B cell (primary cell): ENCODE data around the gene CDKN3. TPM values are rescaled to one million over a fixed set of nuclear protein-coding genes. Genes with fewer than 3 reads are reported as not detected.

Source experiments
- ATAC-seq: fragments of 200-7000 bp; cut with Tn5 transposase; one replicate; pipeline ENCODE4 v1.10.0; 2021; ENCODE audit warnings: low read depth, mild to moderate bottlenecking, moderate number of reproducible peaks, moderate library complexity
- CTCF ChIA-PET: fragments of 350-600 bp; sonication (Branson Sonifier 250); formaldehyde crosslinking; loops from one replicate; lab custom pipeline; 2021; ENCODE audit warnings: antibody characterized with exemption, inconsistent platforms; lab: Charles Lee
- POLR2A ChIA-PET: fragments of 350-600 bp; sonication (Branson Sonifier 250); formaldehyde crosslinking; loops from one replicate; lab custom pipeline; 2021; ENCODE audit warnings: antibody characterized with exemption; lab: Charles Lee
- DNase-seq: peaks from one replicate; pipeline ENCODE4 v3.0.0; 2013
- H2AFZ ChIP-seq: 2 replicates; pipeline ENCODE4 v1.6.1; 2012; ENCODE audit warnings: mild to moderate bottlenecking, low read depth, low read length; ENCODE audit not compliant: insufficient read depth, poor library complexity, severe bottlenecking
- H3K27ac ChIP-seq, 2 donors: 1 replicate in 1 of 2; 2 replicates in 1 of 2; pipeline ENCODE4 v1.5.1; 2012 to 2013; ENCODE audit warnings: low read length in 2 of 2, mild to moderate bottlenecking in 2 of 2, moderate library complexity in 1 of 2
- H3K27me3 ChIP-seq, 4 experiments: fragments of 200-600 bp in 1 of 4; sonication (generic) in 1 of 4; replicated peaks in 1 of 4; 1 replicate in 2 of 4; 2 replicates in 2 of 4; pipeline versions ENCODE4 v1.6.1 to v1.7.0; 2013 to 2016; ENCODE audit warnings: low read length in 3 of 4, mild to moderate bottlenecking in 2 of 4, mixed read lengths in 1 of 4, moderate library complexity in 1 of 4; ENCODE audit not compliant: insufficient read depth in 4 of 4, control insufficient read depth in 3 of 4; ENCODE audit errors: control extremely low read depth in 1 of 4
- H3K36me3 ChIP-seq, 2 experiments: replicated peaks in 1 of 2; 1 replicate in 1 of 2; 2 replicates in 1 of 2; pipeline versions ENCODE4 v1.6.1 to v1.7.1; 2013; ENCODE audit warnings: low read length in 1 of 2; ENCODE audit not compliant: insufficient read depth in 2 of 2, control insufficient read depth in 1 of 2; ENCODE audit errors: control extremely low read depth in 1 of 2, extremely low read depth in 1 of 2
- H3K4me1 ChIP-seq, 2 donors: fragments of 200-600 bp in 1 of 2; sonication (generic) in 1 of 2; 1 replicate in 1 of 2; 2 replicates in 1 of 2; pipeline versions ENCODE4 v1.5.1 to v1.6.1; 2013 to 2017; ENCODE audit warnings: low read length in 2 of 2; ENCODE audit not compliant: control insufficient read depth in 2 of 2, insufficient read depth in 2 of 2
- H3K4me2 ChIP-seq: replicated peaks from 2 replicates; pipeline ENCODE3; 2012; ENCODE audit warnings: mild to moderate bottlenecking, low read depth, low read length; ENCODE audit not compliant: poor library complexity, severe bottlenecking
- H3K4me3 ChIP-seq, 5 experiments: fragments of 200-600 bp in 1 of 5; sonication (generic) in 1 of 5; 1 replicate in 3 of 5; 2 replicates in 2 of 5; pipeline versions ENCODE4 v1.5.1 to v1.7.0; 2011 to 2016; ENCODE audit warnings: low read length in 4 of 5, mild to moderate bottlenecking in 4 of 5, low read depth in 2 of 5, control low read depth in 1 of 5, moderate library complexity in 1 of 5; ENCODE audit not compliant: insufficient read depth in 1 of 5; ENCODE audit errors: control extremely low read depth in 1 of 5, extremely low read depth in 1 of 5
- H3K79me2 ChIP-seq: fragments of 200-600 bp; sonication (generic); one replicate; pipeline ENCODE4 v1.6.0; 2016; ENCODE audit warnings: low read length; ENCODE audit not compliant: control insufficient read depth, insufficient read depth
- H3K9ac ChIP-seq: fragments of 200-600 bp; sonication (generic); 2 replicates; pipeline ENCODE4 v1.6.1; 2017; ENCODE audit warnings: mild to moderate bottlenecking, low read length, moderate library complexity
- H3K9me3 ChIP-seq, 3 donors: one replicate each; pipeline versions ENCODE4 v1.6.1 to v1.7.1; 2013; ENCODE audit warnings: low read length in 2 of 3; ENCODE audit not compliant: control insufficient read depth in 2 of 3, insufficient read depth in 1 of 3; ENCODE audit errors: control extremely low read depth in 1 of 3
- H4K20me1 ChIP-seq: 2 replicates; pipeline ENCODE4 v1.6.0; 2012; ENCODE audit warnings: mild to moderate bottlenecking, low read length; ENCODE audit not compliant: insufficient read depth, control insufficient read depth, poor library complexity, severe bottlenecking
- H3K27ac Mint-ChIP-seq: one replicate; pipeline ENCODE4 v1.8.0; 2021; ENCODE audit warnings: mixed read lengths
- H3K27me3 Mint-ChIP-seq: one replicate; pipeline ENCODE4 v1.8.0; 2021; ENCODE audit warnings: mixed read lengths
- H3K4me1 Mint-ChIP-seq: one replicate; pipeline ENCODE4 v1.8.0; 2021; ENCODE audit warnings: mixed read lengths
- H3K4me3 Mint-ChIP-seq: one replicate; pipeline ENCODE4 v1.8.0; 2021; ENCODE audit warnings: mixed read lengths
- H3K9me3 Mint-ChIP-seq: one replicate; pipeline ENCODE4 v1.8.0; 2022; ENCODE audit warnings: mixed read lengths; ENCODE audit not compliant: insufficient read depth
- CTCF ChIP-seq: fragments of 200-600 bp; IDR thresholded peaks from one replicate; pipeline ENCODE4 v1.8.0; 2022; ENCODE audit warnings: antibody characterized with exemption, mild to moderate bottlenecking
- EZH2 ChIP-seq: IDR thresholded peaks from 2 replicates; pipeline ENCODE4 v1.6.1; 2012; ENCODE audit warnings: borderline replicate concordance, low read depth, mild to moderate bottlenecking, moderate library complexity, low read length; ENCODE audit not compliant: insufficient read depth, poor library complexity, severe bottlenecking
- WGBS: methylation state at CpG from one replicate; pipeline ENCODE4 v1.1.5; 2013; ENCODE audit warnings: missing lambda C conversion rate; ENCODE audit not compliant: insufficient coverage; 5-methylcytosine and 5-hydroxymethylcytosine counted together
- intact Hi-C: fragments of 100-400 bp; cut with micrococcal nuclease; formaldehyde crosslinking; loops from one replicate; pipeline ENCODE4 v1.10.0; 2022
- polyA minus RNA-seq: library from RNA; depleted of rRNA, polyadenylated mRNA; stranded (reverse); fragments of >200 nt; gene quantifications from 2 replicates; pipeline ENCODE4 v1.2.3, GENCODE V29; 2012
- polyA plus RNA-seq: library from polyadenylated mRNA; depleted of rRNA; stranded (reverse); fragments of >200 nt; gene quantifications from 2 replicates; pipeline ENCODE4 v1.2.3, GENCODE V29; 2012
- total RNA-seq, 2 donors: library from RNA; stranded (reverse); fragments of 120-200 nt in 1 of 2; gene quantifications; 1 replicate in 1 of 2; 2 replicates in 1 of 2; pipeline versions ENCODE4 v1.2.3 to v1.2.4, GENCODE V29; 2013 to 2022

Gene CDKN3, protein sequence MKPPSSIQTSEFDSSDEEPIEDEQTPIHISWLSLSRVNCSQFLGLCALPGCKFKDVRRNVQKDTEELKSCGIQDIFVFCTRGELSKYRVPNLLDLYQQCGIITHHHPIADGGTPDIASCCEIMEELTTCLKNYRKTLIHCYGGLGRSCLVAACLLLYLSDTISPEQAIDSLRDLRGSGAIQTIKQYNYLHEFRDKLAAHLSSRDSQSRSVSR
- total RNA-seq (0.42 and 0.87 TPM in 2 replicates), polyA plus RNA-seq (1.0 and 1.3 TPM in 2 replicates), polyA minus RNA-seq (0.93 TPM in 1 of 2 replicates, not detected in the other)
- total RNA-seq (2013) = 2.0 TPM

DNA sequence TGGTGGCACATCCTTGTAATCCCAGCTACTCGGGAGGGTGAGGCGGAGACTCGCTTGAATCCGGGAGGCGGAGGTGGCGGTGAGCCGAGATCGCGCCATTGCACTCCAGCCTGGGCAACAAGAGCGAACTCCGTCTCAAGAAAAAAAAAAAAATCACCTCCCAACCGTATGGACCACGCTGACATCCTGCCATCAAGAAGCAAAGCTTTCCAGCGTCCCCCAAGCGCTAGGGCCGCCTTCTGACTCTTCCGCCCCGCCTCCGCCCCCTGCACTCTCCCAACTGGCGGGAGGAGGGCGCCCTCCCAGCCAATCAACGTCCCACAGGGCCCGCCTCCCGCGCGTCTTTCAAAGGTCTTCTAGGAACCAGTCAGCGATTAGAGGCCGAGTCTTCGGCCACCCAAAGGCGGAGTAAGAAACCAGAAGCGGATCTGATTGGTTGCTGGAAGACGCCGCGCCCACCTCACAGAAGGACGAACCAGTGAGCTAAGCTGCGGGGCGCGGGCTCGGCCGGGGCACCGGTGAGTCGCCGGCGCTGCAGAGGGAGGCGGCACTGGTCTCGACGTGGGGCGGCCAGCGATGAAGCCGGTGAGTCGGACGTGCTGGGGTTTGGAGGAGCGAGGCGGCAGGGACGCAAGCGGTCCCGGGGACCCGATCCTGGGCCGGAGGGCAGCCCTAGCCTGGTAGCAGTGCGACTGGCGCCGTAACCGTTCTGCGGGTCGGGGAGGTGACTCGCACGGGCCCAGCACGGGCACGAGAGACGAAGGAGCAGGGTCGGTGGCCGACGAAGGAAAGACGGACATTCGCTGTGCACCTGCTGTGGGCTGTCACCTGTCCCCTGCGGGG, at the start of gene CDKN3:
TSS of gene CDKN3 (plus strand) at position 515 of the 843 bp plus-strand sequence. CDS start at position 577, 62 bp downstream.
- no peaks in the 10 kb centered on the region for H3K9me3 ChIP-seq
- H3K9me3 Mint-ChIP-seq = no peaks in the 10 kb centered on the region
- H3K27ac Mint-ChIP-seq = peak within 1 kb of the TSS; percentile 70
- DNase-seq = peak; percentile 98
- H3K4me3 Mint-ChIP-seq = peak within 1 kb of the TSS; percentile 85
- H3K9ac ChIP-seq = peak within 1 kb of the TSS; percentile 82
- H3K27me3 ChIP-seq = no peaks in the 10 kb centered on the region
- no peaks in the 10 kb centered on the region for H3K36me3 ChIP-seq
- H3K4me3 ChIP-seq = peak within 1 kb of the TSS; percentile 36 to 92 (median 75)
- H2AFZ ChIP-seq = peak within 1 kb of the TSS; percentile 97
- ChIA-PET POLR2A (no interaction called here), CTCF (interaction anchor here (0.6 to 1.3 kb wide), 3 partner anchors 45 to 207 kb away, joined by 3 to 4 read pairs (median 3); no protein-coding TSS in a partner anchor)
- H4K20me1 ChIP-seq = no peaks in the 10 kb centered on the region
- H3K4me1 Mint-ChIP-seq = peaks cover 18% of the 10 kb centered on the region
- WGBS = under 1% methylated on average over 69 of the region's 76 CpGs
- H3K27me3 Mint-ChIP-seq = no peaks in the 10 kb centered on the region
- H3K4me1 ChIP-seq = peaks cover 0 to 13% of the 10 kb centered on the region in 2 donors
- H3K27ac ChIP-seq = no peak within 1 kb of the TSS
- H3K4me2 ChIP-seq = peak within 1 kb of the TSS; percentile 92
- TF ChIP-seq CTCF (peak; percentile 48), EZH2 (no peak)
- peak; percentile 93 for ATAC-seq
- intact Hi-C loops = loop anchor here (1.0 to 10.0 kb wide), 9 partner anchors 16 to 1692 kb away; partner anchors contain the start of genes CGRRF1, CNIH1, GMFB and MAPK1IP1L
- H3K79me2 ChIP-seq = no peaks in the 10 kb centered on the region
